ENCODE results near the gene PDE8A.
A peak's percentile ranks its signal among the peaks of the same experiment; 100 is the strongest.
"Not testable (repeated sequence)": the region's sequence is repeated elsewhere in the genome, so short reads cannot be mapped to it uniquely, and the experiment has no call there.

The PDE8A gene

GRCh38 chr15:84960391-84961113 lies 21.1 kb upstream of the PDE8A start:
- no peak overlapping the region for H3K27ac ChIP-seq

DNA sequence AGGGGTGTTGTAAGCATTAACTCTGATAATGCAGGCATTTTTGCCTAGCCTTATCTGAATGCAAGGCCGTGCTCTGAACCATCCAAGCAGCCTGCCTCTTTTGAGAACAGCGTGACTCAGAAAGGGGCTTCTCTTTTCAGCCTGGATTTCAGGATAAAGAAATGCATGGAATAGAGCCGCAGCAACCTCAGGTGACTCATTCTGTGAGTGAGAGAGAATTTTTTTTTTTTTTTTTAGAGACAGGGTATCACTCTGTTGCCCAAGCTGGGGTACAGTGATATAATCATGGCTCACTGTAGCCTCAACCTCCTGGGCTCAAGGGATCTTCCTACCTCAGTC lies 20.6 kb upstream of the PDE8A start:
- no peak overlapping the region for H3K27ac ChIP-seq
- no peak for DNase-seq (ENCODE audit: low read depth, low spot score)

More at GRCh38 chr15:84960391-84961113, 21.1 kb upstream of the PDE8A start:
- no peak for DNase-seq (ENCODE audit: low read depth, low spot score)

DNA sequence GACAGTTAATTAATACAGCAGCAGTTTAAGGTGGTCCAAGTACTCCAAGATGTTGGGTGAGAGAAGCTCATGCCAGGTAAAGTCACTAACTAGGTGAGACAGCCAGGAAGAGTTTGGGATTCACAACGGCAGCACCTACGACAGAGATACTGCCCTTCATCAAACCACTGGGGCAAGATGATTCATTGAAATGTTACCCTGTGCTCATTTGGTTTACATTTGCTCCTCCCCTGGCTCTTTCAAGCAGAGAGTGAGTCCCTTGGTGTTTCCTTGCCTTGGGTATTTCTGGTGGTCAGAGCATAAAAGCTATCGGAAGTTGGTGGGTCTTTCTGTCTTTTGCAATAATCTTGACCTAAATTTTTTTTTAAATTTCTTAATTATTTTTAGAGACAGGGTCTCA lies 19.9 kb upstream of the PDE8A start:
- no peak overlapping the region for H3K27ac ChIP-seq
- no peak for DNase-seq (ENCODE audit: low read depth, low spot score)

DNA sequence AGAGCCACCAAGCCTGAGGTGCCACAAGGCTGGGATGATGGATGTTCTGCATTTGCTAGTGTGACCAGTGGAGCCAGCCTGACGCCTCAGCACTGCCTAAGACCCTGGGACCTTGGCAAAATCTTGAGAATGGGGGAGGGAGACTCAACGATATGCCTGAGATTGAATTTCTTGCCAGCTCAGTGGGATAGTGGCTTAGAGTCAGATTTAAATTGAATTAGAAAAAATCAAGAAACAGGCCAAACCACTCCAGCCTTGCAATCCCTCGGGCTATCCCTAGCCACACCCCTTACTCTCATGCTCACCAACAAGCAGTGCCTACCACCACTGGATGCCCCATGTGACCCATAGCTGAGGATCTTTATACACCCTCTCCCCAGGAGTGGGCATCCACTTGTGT lies 18.7 kb upstream of the PDE8A start:
- DNase-seq (ENCODE audit: low read depth, low spot score) = no peak
- no peak overlapping the region for H3K27ac ChIP-seq

DNA sequence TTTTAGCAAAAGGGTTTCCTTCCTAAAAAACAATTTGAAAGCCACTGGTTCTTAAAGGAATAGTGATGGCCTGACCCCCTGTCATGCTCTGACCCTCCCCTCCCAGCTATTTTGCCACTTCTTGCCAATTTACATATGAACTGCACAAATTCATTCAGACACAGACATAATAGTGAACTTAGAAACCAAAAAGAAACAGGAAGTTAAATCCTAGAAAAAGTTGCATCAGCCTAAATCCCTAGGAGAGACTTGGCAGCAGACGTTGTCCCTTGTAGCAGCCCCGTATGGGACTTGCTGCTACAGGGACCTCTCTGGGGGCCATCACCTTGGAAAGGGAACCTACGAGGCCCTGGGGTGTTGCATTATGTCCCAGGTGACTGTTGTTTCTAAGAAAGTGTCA lies 14.3 kb upstream of the PDE8A start:
- no peak overlapping the region for H3K27ac ChIP-seq
- no peak for DNase-seq (ENCODE audit: low read depth, low spot score)

GRCh38 chr15:84968301-84968700 lies 13.4 kb upstream of the PDE8A start:
- no peak overlapping the region for H3K27ac ChIP-seq
- DNase-seq (ENCODE audit: low read depth, low spot score) = no peak

DNA sequence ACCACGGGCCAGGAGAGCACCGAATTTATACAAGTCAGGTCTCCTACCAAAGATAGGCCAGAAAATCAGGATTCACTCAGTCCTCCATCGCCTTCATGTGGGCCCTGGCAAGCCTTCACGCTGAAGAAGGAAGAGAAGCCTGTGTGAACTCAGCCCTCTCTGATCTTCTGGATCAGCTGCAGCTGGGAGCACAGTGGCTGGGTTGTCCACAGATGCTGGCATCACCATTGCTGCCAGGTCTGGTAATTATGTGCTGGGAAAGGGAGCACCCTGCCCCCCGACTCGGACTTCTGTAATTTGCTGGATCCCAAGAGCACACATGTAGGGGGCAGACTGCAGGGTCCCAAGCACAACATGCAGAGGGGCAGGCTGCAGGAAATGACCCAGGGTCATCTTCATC lies 12.4 kb upstream of the PDE8A start:
- H3K27ac ChIP-seq = no peak overlapping the region
- no peak for DNase-seq (ENCODE audit: low read depth, low spot score)

DNA sequence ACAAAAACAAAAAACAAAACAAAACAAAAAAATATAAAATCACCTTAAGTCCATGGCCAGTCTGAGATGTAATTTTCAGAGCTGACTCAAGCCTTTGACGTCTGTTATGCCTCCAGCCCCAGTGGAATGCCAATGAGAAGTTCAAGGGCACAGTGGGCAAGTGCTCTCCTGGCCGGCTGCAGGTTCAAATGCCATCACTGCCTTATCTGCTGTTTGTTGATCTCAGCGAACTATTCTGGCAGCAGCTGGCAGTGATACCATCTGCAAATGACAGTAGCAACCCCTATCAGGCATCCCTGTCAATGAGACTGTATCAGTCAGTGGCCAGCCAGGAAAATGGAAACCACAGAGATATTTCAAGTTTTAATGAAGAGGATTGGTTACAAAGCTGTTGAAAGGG lies 10.8 kb upstream of the PDE8A start:
- no peak overlapping the region for H3K27ac ChIP-seq
- DNase-seq (ENCODE audit: low read depth, low spot score) = no peak

GRCh38 chr15:84973492-84974460 lies 7.9 kb upstream of the PDE8A start:
- no peak overlapping the region for H3K27ac ChIP-seq
- DNase-seq (ENCODE audit: low read depth, low spot score) = no peak

DNA sequence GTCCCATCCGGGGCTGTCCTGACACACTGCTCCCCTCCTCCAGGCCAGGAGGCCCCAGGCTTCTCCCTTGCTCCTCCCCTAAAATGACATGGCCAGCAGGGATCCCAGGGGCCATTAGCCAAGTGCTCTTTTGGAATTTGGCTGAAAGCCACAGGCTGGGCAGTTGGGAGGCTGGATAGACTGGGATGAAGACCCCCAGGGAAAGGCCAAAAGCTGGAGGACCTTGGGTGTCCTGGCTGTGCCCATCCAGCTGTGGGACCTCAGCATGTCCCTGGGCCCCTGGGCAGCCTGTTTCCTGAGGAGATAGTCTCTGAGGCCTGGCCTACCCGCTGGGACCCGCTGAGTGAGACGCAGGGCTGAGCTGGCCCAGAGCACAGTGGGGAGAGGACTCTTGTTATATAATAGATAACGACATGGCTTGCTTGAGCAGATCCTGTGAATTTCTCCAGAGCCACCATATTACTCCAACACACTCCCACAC lies 5.7 kb upstream of the PDE8A start:
- no peak overlapping the region for H3K27ac ChIP-seq
- DNase-seq (ENCODE audit: low read depth, low spot score) = no peak

DNA sequence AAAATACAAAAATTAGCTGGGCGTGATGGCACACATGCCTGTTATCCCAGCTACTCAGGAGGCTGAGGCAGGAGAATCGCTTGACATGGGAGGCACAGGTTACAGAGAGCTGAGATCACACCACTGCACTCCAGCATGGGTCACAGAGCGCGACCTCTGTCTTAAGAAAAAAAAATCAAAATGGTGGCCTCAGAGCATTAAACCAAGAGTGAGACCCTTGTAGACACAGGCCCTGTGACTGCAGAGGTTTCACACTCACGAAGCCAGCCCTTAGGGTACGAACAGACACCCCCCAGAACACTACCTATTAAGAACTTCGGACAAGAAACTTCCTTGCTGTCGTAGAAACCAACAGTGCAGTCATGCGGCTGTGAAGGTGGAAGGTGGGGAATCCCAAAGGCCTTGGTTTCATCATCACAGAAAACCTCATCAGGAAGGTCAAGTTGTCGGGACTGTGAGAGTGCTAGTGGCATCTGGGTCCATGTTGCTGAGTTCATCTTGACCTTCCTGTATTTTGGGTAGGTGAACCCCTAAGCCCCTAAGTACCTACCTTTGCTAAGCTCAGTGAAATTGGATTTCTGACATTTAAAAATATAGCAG lies 4.8 kb upstream of the PDE8A start:
- H3K27ac ChIP-seq = no peak overlapping the region
- no peak for DNase-seq (ENCODE audit: low read depth, low spot score)

GRCh38 chr15:84979651-84980050 lies 2.0 kb upstream of the PDE8A start:
- H3K27ac ChIP-seq = no peak overlapping the region
- DNase-seq (ENCODE audit: low read depth, low spot score) = no peak

- peak overlapping the region; percentile 68 for H3K27ac ChIP-seq
- DNase-seq (ENCODE audit: low read depth, low spot score) = peak; percentile 54
Observed at GRCh38 chr15:84980196-84981053, 1.2 kb upstream of the PDE8A start.

GRCh38 chr15:84981054-84981710 lies 474 bp upstream of the PDE8A start:
- H3K27ac ChIP-seq = peak overlapping the region; percentile 68
- DNase-seq (ENCODE audit: low read depth, low spot score) = peak; percentile 88

DNA sequence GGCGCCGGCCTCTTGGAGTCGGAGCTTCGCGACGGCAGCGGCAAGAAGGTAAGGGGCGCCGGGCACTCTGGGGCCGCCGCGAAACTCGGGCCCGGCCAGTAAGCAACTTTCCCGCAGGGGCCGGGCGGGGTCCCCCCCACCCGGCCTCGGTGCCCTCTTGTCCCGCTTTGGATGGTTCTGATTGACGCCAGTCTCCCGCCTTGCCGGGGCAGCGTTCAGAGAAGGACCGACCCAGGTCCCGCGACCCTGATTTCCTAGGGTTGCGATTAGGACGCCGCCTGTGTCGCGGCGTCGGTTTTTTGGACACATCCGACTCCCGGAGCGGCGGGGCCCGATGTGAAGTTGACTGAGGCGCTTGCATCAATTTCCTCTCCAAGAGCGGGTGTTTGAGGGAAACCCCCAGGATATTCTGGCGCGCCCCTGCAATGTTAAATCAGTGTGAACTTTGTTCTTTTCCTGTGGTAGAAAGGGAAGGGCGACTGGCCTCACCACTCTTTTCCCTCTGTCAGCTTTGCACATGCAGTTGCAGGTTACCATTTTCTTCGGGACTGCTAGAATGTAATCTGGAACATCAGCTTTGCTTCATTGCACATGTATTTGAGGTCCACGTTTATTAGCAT lies 755 bp downstream of the PDE8A start:
- no peak for DNase-seq (ENCODE audit: low read depth, low spot score)

GRCh38 chr15:84983294-84983693 lies 1.6 kb downstream of the PDE8A start:
- no peak overlapping the region for H3K27ac ChIP-seq

More for the DNA sequence above, 755 bp downstream of the PDE8A start:
- H3K27ac ChIP-seq = no peak overlapping the region

DNA sequence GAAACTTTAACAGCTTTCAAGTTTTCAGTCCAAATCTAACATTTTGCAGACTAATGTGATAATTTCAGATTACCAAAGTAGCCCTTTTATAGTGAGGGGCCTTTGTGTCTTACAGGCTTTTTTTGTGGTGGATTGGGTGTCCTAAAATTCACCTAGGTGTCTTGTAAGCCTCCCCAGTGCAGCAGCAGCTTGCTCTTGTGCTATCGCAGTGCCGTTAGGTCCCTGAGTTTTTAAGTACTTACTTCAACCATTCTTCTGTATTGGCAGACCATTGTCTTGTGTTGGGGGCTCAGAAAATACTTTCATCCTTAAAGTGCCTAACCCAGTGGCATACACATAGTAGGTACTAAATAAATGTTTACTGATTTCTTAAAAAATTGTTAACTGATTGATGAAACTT lies 2.1 kb downstream of the PDE8A start:
- H3K27ac ChIP-seq = no peak overlapping the region
- DNase-seq (ENCODE audit: low read depth, low spot score) = no peak

More at GRCh38 chr15:84983294-84983693, 1.6 kb downstream of the PDE8A start:
- DNase-seq (ENCODE audit: low read depth, low spot score) = no peak

- no peak overlapping the region for H3K27ac ChIP-seq
- no peak for DNase-seq (ENCODE audit: low read depth, low spot score)
Observed at GRCh38 chr15:84985158-84985557, 3.5 kb downstream of the PDE8A start.

DNA sequence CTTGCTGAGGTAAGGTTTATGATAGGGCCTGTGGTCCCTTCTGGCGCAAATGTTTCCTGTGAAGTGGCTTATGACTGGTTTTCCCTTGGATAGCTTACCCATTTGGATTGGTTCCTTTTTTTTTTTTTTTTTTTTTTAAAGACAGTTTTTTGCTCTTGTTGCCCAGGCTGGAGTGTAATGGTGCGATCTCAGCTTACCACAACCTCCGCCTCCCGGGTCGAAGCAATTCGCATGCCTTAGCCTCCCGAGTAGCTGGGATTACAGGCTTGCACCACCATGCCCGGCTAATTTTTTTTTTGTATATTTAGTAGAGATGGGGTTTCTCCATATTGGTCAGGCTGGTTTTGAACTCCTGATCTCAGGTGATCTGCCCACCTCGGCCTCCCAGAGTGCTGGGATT lies 5.7 kb downstream of the PDE8A start:
- not testable (repeated sequence) for DNase-seq (ENCODE audit: low read depth, low spot score); H3K27ac ChIP-seq

All from epithelial cell of prostate (primary cell).